HCT116 (cell line): ENCODE data around the gene UPK3B. TPM values are rescaled to one million over a fixed set of nuclear protein-coding genes. Genes with fewer than 3 reads are reported as not detected.
"Not testable (repeated sequence)": the region's sequence is repeated elsewhere in the genome, so short reads cannot be mapped to it uniquely, and the experiment has no call there.

ENCODE experiments used
- ATAC-seq: fragments of 200-7000 bp; cut with Tn5 transposase; 2 replicates; pipeline ENCODE4 v1.9.1; 2020; ENCODE audit warnings: mild to moderate bottlenecking, moderate library complexity
- BruUV-seq: library from RNA; stranded (reverse); fragments of 400-500 nt; replicated peaks from 2 replicates; lab custom pipeline; 2021; lab: Mats Ljungman, UMichigan
- CTCF ChIA-PET: fragments of 300-600 bp; sonication (Branson Sonifier 250); formaldehyde crosslinking; loops from one replicate; lab custom pipeline; 2021; ENCODE audit warnings: antibody characterized with exemption; lab: Charles Lee
- POLR2A ChIA-PET: fragments of 300-600, 350-600 bp; sonication (Branson Sonifier 250); formaldehyde crosslinking; loops from one replicate; lab custom pipeline; 2021; ENCODE audit warnings: antibody characterized with exemption; lab: Charles Lee
- RAD21 ChIA-PET, 2 experiments: fragments of 300-600 bp; sonication (Branson Sonifier 250); formaldehyde crosslinking; loops; one replicate each; lab custom pipeline; 2023; ENCODE audit warnings: low total read pairs in 2 of 2; ENCODE audit not compliant: uncharacterized antibody in 2 of 2, unreplicated experiment in 2 of 2, low non-redundant PET in 1 of 2; lab: Charles Lee
- DNase-seq: peaks from one replicate; pipeline ENCODE4 v3.0.0-alpha.2; 2010; ENCODE audit warnings: low read depth, low spot score
- H2AFZ ChIP-seq: fragments of 200-600 bp; shearing (Covaris generic), sonication (generic); 2 replicates; pipeline ENCODE4 v1.6.1; 2017; ENCODE audit warnings: low read depth, mixed run types, mixed read lengths, antibody characterized with exemption, low read length; ENCODE audit not compliant: poor library complexity, severe bottlenecking
- H3K27ac ChIP-seq: 2 replicates; pipeline ENCODE4 v1.5.1; 2012; ENCODE audit warnings: low read depth, low read length
- H3K27me3 ChIP-seq: fragments of 200-600 bp; sonication (generic); 2 replicates; pipeline ENCODE4 v1.6.1; 2016; ENCODE audit warnings: mixed run types, low read length, mixed read lengths; ENCODE audit not compliant: insufficient read depth
- H3K36me3 ChIP-seq, 2 experiments: fragments of 200-500 bp in 1 of 2; fragments of 200-600 bp in 1 of 2; sonication (Bioruptor generic) in 1 of 2; sonication (generic) in 1 of 2; 2 replicates each; pipeline versions ENCODE4 v1.5.1 to v1.6.1; 2014 to 2016; ENCODE audit warnings: low read length in 2 of 2, inconsistent platforms in 1 of 2, mixed read lengths in 1 of 2, mixed run types in 1 of 2; ENCODE audit not compliant: insufficient read depth in 2 of 2, control insufficient read depth in 1 of 2
- H3K4me1 ChIP-seq, 2 experiments: fragments of 200-600 bp in 1 of 2; sonication (generic) in 1 of 2; 2 replicates each; pipeline versions ENCODE4 v1.5.1 to v1.6.1; 2012 to 2017; ENCODE audit warnings: low read length in 2 of 2, inconsistent platforms in 1 of 2, mild to moderate bottlenecking in 1 of 2, mixed read lengths in 1 of 2, mixed run types in 1 of 2, moderate library complexity in 1 of 2; ENCODE audit not compliant: insufficient read depth in 2 of 2, control insufficient read depth in 1 of 2
- H3K4me2 ChIP-seq: fragments of 200-600 bp; sonication (generic); 2 replicates; pipeline ENCODE4 v1.6.1; 2017; ENCODE audit warnings: mixed run types, low read length, mixed read lengths
- H3K4me3 ChIP-seq, 2 experiments: fragments of 200-600 bp in 1 of 2; sonication (generic) in 1 of 2; replicated peaks in 1 of 2; 2 replicates each; pipeline ENCODE4 v1.5.1; 2011 to 2016; ENCODE audit warnings: low read length in 2 of 2, control low read depth in 1 of 2, low read depth in 1 of 2, mild to moderate bottlenecking in 1 of 2, mixed read lengths in 1 of 2, mixed run types in 1 of 2
- H3K79me2 ChIP-seq: fragments of 200-600 bp; sonication (generic); 2 replicates; pipeline ENCODE4 v1.6.1; 2017; ENCODE audit warnings: mild to moderate bottlenecking, mixed run types, low read length, moderate library complexity, mixed read lengths; ENCODE audit not compliant: insufficient read depth
- H3K9ac ChIP-seq: fragments of 200-600 bp; sonication (generic); 2 replicates; pipeline ENCODE4 v1.6.1; 2016; ENCODE audit warnings: low read length, mixed read lengths
- H3K9me2 ChIP-seq: fragments of 200-600 bp; sonication (generic), shearing (Covaris generic); 2 replicates; pipeline ENCODE4 v1.6.1; 2017; ENCODE audit warnings: mixed run types, mild to moderate bottlenecking, moderate library complexity; ENCODE audit not compliant: insufficient read depth
- H3K9me3 ChIP-seq, 2 experiments: fragments of 200-500 bp in 1 of 2; fragments of 200-600 bp in 1 of 2; sonication (Bioruptor generic) in 1 of 2; sonication (generic) in 1 of 2; 2 replicates each; pipeline ENCODE4 v1.6.1; 2014 to 2017; ENCODE audit warnings: low read length in 2 of 2, mixed read lengths in 2 of 2, inconsistent platforms in 1 of 2, low read depth in 1 of 2, mild to moderate bottlenecking in 1 of 2, mixed run types in 1 of 2, moderate library complexity in 1 of 2; ENCODE audit not compliant: control insufficient read depth in 1 of 2, insufficient read depth in 1 of 2
- H4K20me1 ChIP-seq: fragments of 200-600 bp; sonication (generic), shearing (Covaris generic); 2 replicates; pipeline ENCODE4 v1.6.1; 2017; ENCODE audit warnings: mixed run types, mild to moderate bottlenecking, moderate library complexity; ENCODE audit not compliant: insufficient read depth
- intact Hi-C: fragments of 100-400 bp; cut with micrococcal nuclease; formaldehyde crosslinking; loops from 2 replicates; pipeline ENCODE4 v1.10.0; 2022
- total RNA-seq: library from RNA; stranded (reverse); gene quantifications from one replicate; pipeline ENCODE4 v1.2.1, GENCODE V29; 2021; ENCODE audit not compliant: unreplicated experiment

The UPK3B gene
- total RNA-seq, 1 experiment from 2014 or later = 2.3 TPM

- H3K27me3 ChIP-seq, H2AFZ ChIP-seq, H3K4me2 ChIP-seq, H3K9ac ChIP-seq, CTCF ChIA-PET, H3K4me1 ChIP-seq, H3K79me2 ChIP-seq, H4K20me1 ChIP-seq, DNase-seq, BruUV-seq, H3K9me3 ChIP-seq, H3K9me2 ChIP-seq, ATAC-seq, RAD21 ChIA-PET, POLR2A ChIA-PET, H3K36me3 ChIP-seq, H3K27ac ChIP-seq, intact Hi-C loops, H3K4me3 ChIP-seq: not testable (repeated sequence)
Measured at GRCh38 chr7:76487969-76488368, 22.4 kb upstream of the UPK3B start.

- H4K20me1 ChIP-seq, H3K9ac ChIP-seq, CTCF ChIA-PET, H3K4me2 ChIP-seq, ATAC-seq, H3K27ac ChIP-seq, H3K4me1 ChIP-seq, BruUV-seq, H3K4me3 ChIP-seq, H3K27me3 ChIP-seq, RAD21 ChIA-PET, H3K36me3 ChIP-seq, H3K9me2 ChIP-seq, DNase-seq, POLR2A ChIA-PET, intact Hi-C loops, H3K9me3 ChIP-seq, H2AFZ ChIP-seq, H3K79me2 ChIP-seq: not testable (repeated sequence)
Measured at GRCh38 chr7:76492139-76492538, 18.2 kb upstream of the UPK3B start.

DNA sequence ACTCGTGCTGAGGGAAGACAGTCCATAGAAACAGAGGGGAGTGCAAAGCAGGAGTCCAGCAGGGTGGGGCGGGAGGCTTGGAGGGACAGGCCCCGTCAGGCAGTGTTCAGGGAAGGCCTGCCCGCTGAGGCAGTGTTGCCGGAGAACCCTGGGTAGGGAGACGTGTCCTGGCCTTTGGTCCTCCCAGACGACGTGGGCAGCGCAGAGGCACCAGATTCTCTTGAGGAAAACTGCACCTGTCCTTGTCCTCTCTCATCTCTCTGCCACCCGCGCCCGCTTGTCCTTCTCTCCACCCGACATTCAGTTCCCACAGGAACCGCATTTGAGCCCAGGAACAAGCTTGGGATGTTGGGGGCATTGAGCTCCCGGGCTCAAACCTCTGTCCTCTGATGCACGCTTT is 14.6 kb upstream of the UPK3B start:
- H3K4me1 ChIP-seq, RAD21 ChIA-PET, H3K36me3 ChIP-seq, H3K4me2 ChIP-seq, H3K79me2 ChIP-seq, H3K27ac ChIP-seq, H3K9me2 ChIP-seq, H2AFZ ChIP-seq, H3K4me3 ChIP-seq, POLR2A ChIA-PET, intact Hi-C loops, DNase-seq, H3K9me3 ChIP-seq, H3K9ac ChIP-seq, CTCF ChIA-PET, BruUV-seq, H3K27me3 ChIP-seq, ATAC-seq, H4K20me1 ChIP-seq: not testable (repeated sequence)

DNA sequence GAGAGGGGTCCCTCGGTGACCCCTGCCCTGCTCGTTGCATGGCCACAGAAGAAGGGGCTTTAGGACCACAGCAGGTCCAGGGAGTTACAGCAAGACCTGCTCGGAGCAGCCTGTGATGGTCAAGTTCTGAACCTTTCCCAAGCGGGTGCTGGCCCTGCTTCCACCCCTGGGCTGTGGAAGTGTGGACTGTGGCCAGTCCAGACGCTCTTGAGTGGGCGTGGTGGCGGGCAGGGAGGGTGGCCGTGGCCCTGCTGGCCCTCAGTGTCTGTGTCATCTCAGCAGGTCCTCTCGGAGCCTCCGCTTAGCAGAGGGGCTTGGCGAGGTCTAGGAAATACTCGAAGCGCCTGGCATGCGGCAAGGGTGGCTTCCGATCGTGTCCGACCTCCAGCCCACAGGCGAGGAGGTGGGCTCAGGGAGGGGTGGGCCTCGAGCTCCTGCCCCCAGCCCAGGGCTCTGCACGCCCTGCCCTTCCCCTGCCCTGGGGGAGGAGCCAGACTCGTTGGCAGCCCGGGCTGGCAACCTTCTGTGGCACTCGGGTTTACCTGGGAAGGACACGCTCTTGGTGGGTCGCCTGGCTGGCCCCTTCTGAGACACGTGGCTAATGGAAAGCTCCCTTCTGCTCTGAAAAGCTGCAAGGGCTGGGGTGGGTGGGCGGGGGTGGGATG is 12.3 kb upstream of the UPK3B start:
- H3K4me1 ChIP-seq, H3K9ac ChIP-seq, H3K27ac ChIP-seq, ATAC-seq, RAD21 ChIA-PET, POLR2A ChIA-PET, intact Hi-C loops, H3K79me2 ChIP-seq, H3K4me2 ChIP-seq, H3K9me3 ChIP-seq, BruUV-seq, H3K36me3 ChIP-seq, H3K9me2 ChIP-seq, H2AFZ ChIP-seq, DNase-seq, CTCF ChIA-PET, H4K20me1 ChIP-seq, H3K4me3 ChIP-seq, H3K27me3 ChIP-seq: not testable (repeated sequence)
